Gastroesophageal sphincter (tissue), 4 donors: ENCODE data around the gene EML4. TPM values are rescaled to one million over a fixed set of nuclear protein-coding genes. Genes with fewer than 3 reads are reported as not detected.

Source experiments
- ATAC-seq: fragments of 150-250 bp; one replicate; pipeline ENCODE4 v1.9.1; 2016; ENCODE audit warnings: mild to moderate bottlenecking, moderate library complexity
- H3K27ac ChIP-seq, 4 donors: fragments of 200-600 bp; sonication (generic) in 3 of 4; 1 replicate in 3 of 4; 2 replicates in 1 of 4; pipeline ENCODE4 v1.5.1; 2016 to 2019
- H3K27me3 ChIP-seq: fragments of 200-600 bp; sonication (generic); one replicate; pipeline ENCODE4 v1.5.1; 2019
- H3K36me3 ChIP-seq, 2 donors: fragments of 200-600 bp; sonication (generic); one replicate each; pipeline ENCODE4 v1.5.1; 2019; ENCODE audit warnings: control low read depth in 1 of 2
- H3K4me1 ChIP-seq, 3 donors: fragments of 200-600 bp; sonication (generic); 1 replicate in 2 of 3; 2 replicates in 1 of 3; pipeline ENCODE4 v1.5.1; 2016 to 2019; ENCODE audit warnings: control low read depth in 2 of 3
- H3K4me3 ChIP-seq, 2 donors: fragments of 200-600 bp; sonication (generic); one replicate each; pipeline ENCODE4 v1.5.1; 2019; ENCODE audit warnings: mild to moderate bottlenecking in 1 of 2, moderate library complexity in 1 of 2
- H3K9me3 ChIP-seq, 3 donors: fragments of 200-600 bp; sonication (generic); one replicate each; pipeline ENCODE4 v1.5.1; 2017 to 2019; ENCODE audit warnings: control low read depth in 2 of 3
- CTCF ChIP-seq, 4 experiments: fragments of 200-600 bp in 2 of 4; fragments of 450-650 bp in 2 of 4; sonication (generic) in 1 of 4; IDR thresholded peaks; one replicate each; pipeline ENCODE4 v1.5.1; 2017 to 2019; ENCODE audit warnings: antibody characterized with exemption in 4 of 4, mild to moderate bottlenecking in 2 of 4, moderate library complexity in 2 of 4
- EP300 ChIP-seq: sonication (generic); formaldehyde crosslinking; IDR thresholded peaks from one replicate; pipeline ENCODE4 v1.6.1; 2017; ENCODE audit warnings: antibody characterized with exemption, mild to moderate bottlenecking
- POLR2A ChIP-seq, 2 donors: fragments of 450-650 bp; IDR thresholded peaks; one replicate each; pipeline ENCODE4 v1.6.1; 2017; ENCODE audit warnings: antibody characterized with exemption in 2 of 2, mild to moderate bottlenecking in 2 of 2, moderate library complexity in 1 of 2
- POLR2AphosphoS5 ChIP-seq: sonication (generic); formaldehyde crosslinking; IDR thresholded peaks from one replicate; pipeline ENCODE4 v1.6.1; 2017; ENCODE audit warnings: antibody characterized with exemption
- WGBS, 2 donors: methylation state at CpG; one replicate each; pipeline ENCODE4 v1.1.5; 2018; ENCODE audit warnings: low coverage in 1 of 2; 5-methylcytosine and 5-hydroxymethylcytosine counted together
- total RNA-seq, 4 donors: library from RNA; depleted of rRNA; stranded (reverse); fragments of >200 nt; gene quantifications; one replicate each; pipeline ENCODE4 v1.1.0, GENCODE V29; 2016

Gene EML4
- total RNA-seq, 4 donors from 2014 or later = 18.5 to 31.4 (median 23.7) TPM

GRCh38 chr2:42369532-42370229 is 200.5 kb downstream of the EML4 start:
- no peaks in the 10 kb centered on the region for H3K9me3 ChIP-seq
- no peaks in the 10 kb centered on the region for H3K4me1 ChIP-seq
- TF ChIP-seq POLR2AphosphoS5 = no peak
- no peak for TF ChIP-seq CTCF (IDR thresholded peaks at IDR 0.05)
- TF ChIP-seq POLR2A (IDR thresholded peaks at IDR 0.05) = no peak
- no peak for TF ChIP-seq EP300
- no peaks in the 10 kb centered on the region for H3K27me3 ChIP-seq
- 85 to 87% methylated on average over 3 to 4 of the region's 5 CpGs for WGBS, 2 donors
- peak overlapping the region in 2 of 4 donors; percentile 26 to 35 for H3K27ac ChIP-seq
- H3K4me3 ChIP-seq = no peak overlapping the region
- no peaks in the 10 kb centered on the region for H3K36me3 ChIP-seq
- no peak for ATAC-seq

- Histone ChIP-seq H3K27me3 (no peaks in the 10 kb centered on the region), H3K4me1 (no peaks in the 10 kb centered on the region), H3K36me3 (no peaks in the 10 kb centered on the region), H3K27ac (no peak overlapping the region), H3K4me3 (no peak overlapping the region), H3K9me3 (no peaks in the 10 kb centered on the region)
- ATAC-seq = no peak
- 86 to 90% methylated on average over 6 to 8 of the region's 11 CpGs for WGBS, 2 donors
- TF ChIP-seq POLR2AphosphoS5 (no peak), EP300 (no peak), CTCF (IDR thresholded peaks at IDR 0.05) (no peak), POLR2A (IDR thresholded peaks at IDR 0.05) (no peak)
Observed at GRCh38 chr2:42371611-42372473, 202.7 kb downstream of the EML4 start.

DNA sequence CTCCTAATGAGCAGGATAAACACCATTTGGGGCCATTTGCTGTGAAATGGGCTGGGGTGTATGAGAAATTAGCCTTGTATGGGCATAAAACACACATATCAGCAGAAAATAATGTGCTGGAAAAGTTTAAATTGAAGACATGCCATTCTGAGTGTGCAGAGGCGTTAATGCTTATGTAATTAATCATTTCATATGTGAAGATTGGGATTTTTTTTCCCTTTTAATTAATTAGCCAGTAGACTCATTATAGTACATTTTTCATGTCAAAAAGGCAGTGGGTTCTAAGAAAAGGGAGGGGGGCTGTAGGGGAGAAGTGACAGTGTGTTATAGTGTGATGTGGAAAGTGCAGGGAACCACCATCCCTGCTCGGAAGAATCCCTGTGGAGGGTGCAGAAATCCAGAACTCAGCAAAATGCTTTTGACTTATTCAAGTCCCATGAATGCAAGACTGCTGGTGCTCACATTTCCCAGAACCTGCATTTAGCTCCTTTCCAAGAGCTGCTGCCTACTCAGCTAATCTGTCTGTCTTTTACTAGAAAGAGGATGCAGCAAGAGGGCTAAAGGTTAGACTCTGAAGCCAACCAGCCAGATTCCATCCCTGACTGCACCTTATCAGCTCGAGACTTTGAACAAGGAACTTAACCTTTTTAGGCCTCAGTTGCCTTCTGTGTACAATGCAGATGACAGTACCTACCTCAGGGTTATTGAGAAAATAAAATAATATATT is 203.5 kb downstream of the EML4 start:
- 50 to 75% methylated on average over 1 to 3 of the region's 3 CpGs for WGBS, 2 donors
- Histone ChIP-seq H3K9me3 (no peaks in the 10 kb centered on the region), H3K27ac (no peak overlapping the region), H3K4me1 (no peaks in the 10 kb centered on the region), H3K36me3 (no peaks in the 10 kb centered on the region), H3K4me3 (no peak overlapping the region), H3K27me3 (no peaks in the 10 kb centered on the region)
- ATAC-seq = no peak
- TF ChIP-seq POLR2AphosphoS5 (no peak), CTCF (IDR thresholded peaks at IDR 0.05) (no peak)

DNA sequence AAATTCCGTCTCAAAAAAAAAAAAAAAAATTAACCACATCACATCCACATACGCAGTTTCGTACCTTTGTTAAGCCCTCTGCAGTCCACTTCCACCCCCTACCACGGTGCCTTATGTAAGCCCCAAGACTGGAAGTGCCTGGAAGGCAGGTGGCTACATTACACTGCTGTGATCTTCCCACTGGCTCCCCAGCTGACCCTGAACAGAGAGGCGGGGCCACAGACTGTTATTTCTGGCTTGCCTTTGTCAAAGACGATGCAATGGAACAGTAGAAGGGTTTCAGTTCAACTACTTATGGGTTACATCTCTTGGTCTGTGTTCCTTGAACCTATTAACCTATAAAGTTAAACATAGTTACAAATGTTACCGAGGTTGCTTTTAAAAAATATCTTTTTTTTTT is 207.6 kb downstream of the EML4 start:
- 77 to 89% methylated on average over 6 of the region's 7 CpGs for WGBS, 2 donors

More for the DNA sequence above, 207.6 kb downstream of the EML4 start:
- Histone ChIP-seq H3K27me3 (no peaks in the 10 kb centered on the region), H3K27ac (no peak overlapping the region), H3K9me3 (no peaks in the 10 kb centered on the region), H3K4me3 (no peak overlapping the region), H3K36me3 (no peaks in the 10 kb centered on the region), H3K4me1 (no peaks in the 10 kb centered on the region)
- TF ChIP-seq EP300 (no peak), CTCF (IDR thresholded peaks at IDR 0.05) (no peak), POLR2AphosphoS5 (no peak), POLR2A (IDR thresholded peaks at IDR 0.05) (no peak)
- ATAC-seq = no peak
